ENCODE data around the gene BTRC.

The BTRC gene

GRCh38 chr10:101567165-101568006 lies 213.4 kb downstream of the BTRC start:
- DNase-seq (ENCODE audit: low read depth in 3 of 3) = no peak

GRCh38 chr10:101568054-101568745 lies 214.2 kb downstream of the BTRC start:
- no peak for DNase-seq (ENCODE audit: low read depth in 3 of 3)

- DNase-seq (ENCODE audit: low read depth in 3 of 3) = no peak
These were observed 215.3 kb downstream of the BTRC start for GRCh38 chr10:101569323-101569621.

- DNase-seq (ENCODE audit: low read depth in 3 of 3) = peak; percentile 62 to 74 (median 66)
These were observed 215.9 kb downstream of the BTRC start for GRCh38 chr10:101569622-101570427.

GRCh38 chr10:101570428-101571270 lies 216.7 kb downstream of the BTRC start:
- DNase-seq (ENCODE audit: low read depth in 3 of 3) = no peak

- no peak for DNase-seq (ENCODE audit: low read depth in 3 of 3)
These were observed 217.4 kb downstream of the BTRC start for GRCh38 chr10:101571271-101571925.

- no peak for DNase-seq (ENCODE audit: low read depth in 3 of 3)
These were observed 218.2 kb downstream of the BTRC start for GRCh38 chr10:101572126-101572525.

GRCh38 chr10:101572785-101573184 lies 218.8 kb downstream of the BTRC start:
- no peak for DNase-seq (ENCODE audit: low read depth in 3 of 3)

- DNase-seq (ENCODE audit: low read depth in 3 of 3) = no peak
These were observed 220.2 kb downstream of the BTRC start for GRCh38 chr10:101573885-101574753.

GRCh38 chr10:101575091-101575490 lies 221.1 kb downstream of the BTRC start:
- no peak for DNase-seq (ENCODE audit: low read depth in 3 of 3)

- DNase-seq (ENCODE audit: low read depth in 3 of 3) = no peak
These were observed 221.7 kb downstream of the BTRC start for GRCh38 chr10:101575580-101576210.

- no peak for DNase-seq (ENCODE audit: low read depth in 3 of 3)
These were observed 222.4 kb downstream of the BTRC start for GRCh38 chr10:101576211-101576863.

- no peak for DNase-seq (ENCODE audit: low read depth in 3 of 3)
These were observed 223.3 kb downstream of the BTRC start for GRCh38 chr10:101577121-101577871.

- DNase-seq (ENCODE audit: low read depth in 3 of 3) = no peak
These were observed 224.2 kb downstream of the BTRC start for GRCh38 chr10:101578192-101578591.

- DNase-seq (ENCODE audit: low read depth in 3 of 3) = no peak
These were observed 225.0 kb downstream of the BTRC start for GRCh38 chr10:101578803-101579515.

GRCh38 chr10:101579516-101579870 lies 225.5 kb downstream of the BTRC start:
- DNase-seq (ENCODE audit: low read depth in 3 of 3) = no peak

GRCh38 chr10:101580486-101581399 lies 226.8 kb downstream of the BTRC start:
- DNase-seq (ENCODE audit: low read depth in 3 of 3) = no peak

Measured in stimulated activated CD4-positive, alpha-beta T cell treated with anti-CD3 and anti-CD28 coated beads, TNF-alpha, amount 100 ng/mL, for 4 hours (primary cell).